ENCODE results near the gene RAD21L1. TPM values are rescaled to one million over a fixed set of nuclear protein-coding genes. Genes with fewer than 3 reads are reported as not detected.

Gene RAD21L1
- total and polyA plus RNA-seq, 11 donors: not detected

- H3K4me1 ChIP-seq: peaks cover 0 to 9% (median 0%) of the 10 kb centered on the region in 12 donors
- H3K36me3 ChIP-seq: peaks cover 0 to 26% (median 8%) of the 10 kb centered on the region in 9 donors
- H3K27me3 ChIP-seq: no peaks in the 10 kb centered on the region
- TF ChIP-seq CTCF (IDR thresholded peaks at IDR 0.05) (no peak), POLR2A (IDR thresholded peaks at IDR 0.05) (no peak)
- H3K4me3 ChIP-seq: no peak overlapping the region
- H3K27ac ChIP-seq: no peak overlapping the region
- intact Hi-C loops (cut with DNase I): no loop called here
- DNase-seq (no peak), ATAC-seq (no peak)
- no peaks in the 10 kb centered on the region for H3K9me3 ChIP-seq
- 82 to 89% (median 85%) methylated on average over 25 to 31 of the region's 31 CpGs for WGBS, 4 donors
These were observed 79.1 kb downstream of the RAD21L1 start for GRCh38 chr20:1304710-1305515.

Other genes with a start within 250 kb of the RAD21L1 start
- under 1 TPM in 2 of 9 donors, not detected in 7; 0.25 to 0.27 TPM for gene RSPO4, start 223.7 kb upstream of the RAD21L1 start, total RNA-seq
- gene RSPO4, start 223.7 kb upstream of the RAD21L1 start, polyA plus RNA-seq: under 1 TPM in 1 of 2 donors, not detected in 1; 0.04 TPM
- gene PSMF1, start 107.4 kb upstream of the RAD21L1 start, total RNA-seq: 100 to 1,000 TPM; 116 to 184 (median 141) TPM
- 10 to 100 TPM; 24.6 to 88.2 TPM for gene PSMF1, start 107.4 kb upstream of the RAD21L1 start, polyA plus RNA-seq
- gene TMEM74B, start 41.1 kb upstream of the RAD21L1 start, total RNA-seq: 1 to 10 TPM in 8 of 9 donors, under 1 TPM in 1; 0.69 to 5.6 (median 1.9) TPM
- gene TMEM74B, start 41.1 kb upstream of the RAD21L1 start, polyA plus RNA-seq: 1 to 10 TPM in 1 of 2 donors, under 1 TPM in 1; 0.55 to 6.6 TPM
- under 1 TPM in 8 of 9 donors, not detected in 1; 0.25 to 0.47 (median 0.32) TPM for gene C20orf202, start 22.6 kb upstream of the RAD21L1 start, total RNA-seq
- under 1 TPM; 0.21 to 0.46 TPM for gene C20orf202, start 22.6 kb upstream of the RAD21L1 start, polyA plus RNA-seq
- gene SNPH, start 40.2 kb downstream of the RAD21L1 start, total RNA-seq: 10 to 100 TPM in 7 of 9 donors, 1 to 10 TPM in 2; 6.5 to 17.4 (median 11.7) TPM
- gene SNPH, start 40.2 kb downstream of the RAD21L1 start, polyA plus RNA-seq: 1 to 10 TPM; 4.3 to 5.8 TPM
- 1 to 10 TPM in 8 of 9 donors, under 1 TPM in 1; 0.65 to 4.2 (median 2.1) TPM for gene SDCBP2, start 103.1 kb downstream of the RAD21L1 start, total RNA-seq
- gene SDCBP2, start 103.1 kb downstream of the RAD21L1 start, polyA plus RNA-seq: 1 to 10 TPM; 1.8 to 3.6 TPM
- gene FKBP1A, start 167.0 kb downstream of the RAD21L1 start, total RNA-seq: 100 to 1,000 TPM in 8 of 9 donors, 10 to 100 TPM in 1; 71.3 to 316 (median 144) TPM
- gene FKBP1A, start 167.0 kb downstream of the RAD21L1 start, polyA plus RNA-seq: 100 to 1,000 TPM in 1 of 2 donors, 10 to 100 TPM in 1; 89.6 to 401 TPM
- 10 to 100 TPM; 27.9 to 66.6 (median 62.1) TPM for gene NSFL1C, start 240.8 kb downstream of the RAD21L1 start, total RNA-seq
- 10 to 100 TPM; 30.6 to 55.8 TPM for gene NSFL1C, start 240.8 kb downstream of the RAD21L1 start, polyA plus RNA-seq